Smooth muscle cell (in vitro differentiated cells): Measurements from ENCODE around the gene MNAT1. TPM values are rescaled to one million over a fixed set of nuclear protein-coding genes. Genes with fewer than 3 reads are reported as not detected.

Source experiments
- DNase-seq: peaks from one replicate; lab custom pipeline; 2025; ENCODE audit not compliant: unreplicated experiment; lab: John Stamatoyannopoulos, UW
- H2AFZ ChIP-seq: fragments of 200-600 bp; sonication (generic); 2 replicates; pipeline ENCODE4 v1.6.0; 2016; ENCODE audit warnings: antibody characterized with exemption, low read depth, mild to moderate bottlenecking
- H3F3A ChIP-seq: fragments of 200-600 bp; sonication (generic); 2 replicates; pipeline ENCODE4 v1.6.0; 2017; ENCODE audit warnings: antibody characterized with exemption, low read depth
- H3K27ac ChIP-seq: fragments of 200-600 bp; sonication (generic); 2 replicates; pipeline ENCODE4 v1.5.1; 2016; ENCODE audit warnings: low read depth, mild to moderate bottlenecking
- H3K27me3 ChIP-seq: fragments of 200-600 bp; sonication (generic); 2 replicates; pipeline ENCODE4 v1.6.1; 2016; ENCODE audit warnings: low read depth, mild to moderate bottlenecking
- H3K36me3 ChIP-seq: fragments of 200-600 bp; sonication (generic); 2 replicates; pipeline ENCODE4 v1.5.1; 2016; ENCODE audit warnings: low read depth
- H3K4me1 ChIP-seq: fragments of 200-600 bp; sonication (generic); 2 replicates; pipeline ENCODE4 v1.5.1; 2016; ENCODE audit warnings: low read depth
- H3K4me2 ChIP-seq: fragments of 200-600 bp; sonication (generic); 2 replicates; pipeline ENCODE4 v1.6.0; 2016; ENCODE audit warnings: mild to moderate bottlenecking
- H3K4me3 ChIP-seq: fragments of 200-600 bp; sonication (generic); 2 replicates; pipeline ENCODE4 v1.5.1; 2016; ENCODE audit warnings: mild to moderate bottlenecking
- H3K79me2 ChIP-seq: fragments of 200-600 bp; sonication (generic); 2 replicates; pipeline ENCODE4 v1.6.0; 2016; ENCODE audit warnings: low read depth, mild to moderate bottlenecking
- H3K9ac ChIP-seq: fragments of 200-600 bp; sonication (generic); 2 replicates; pipeline ENCODE4 v1.6.0; 2016; ENCODE audit warnings: low read depth
- H3K9me3 ChIP-seq: fragments of 200-600 bp; sonication (generic); replicated peaks from 2 replicates; pipeline ENCODE4 v1.5.1; 2016; ENCODE audit warnings: low read depth
- H4K20me1 ChIP-seq: fragments of 200-600 bp; sonication (generic); 2 replicates; pipeline ENCODE4 v1.6.0; 2016; ENCODE audit warnings: low read depth
- WGBS: methylation state at CpG from one replicate; pipeline ENCODE4 v1.1.7; 2016; ENCODE audit warnings: low lambda C conversion rate; 5-methylcytosine and 5-hydroxymethylcytosine counted together
- polyA plus RNA-seq: library from polyadenylated mRNA; unstranded; fragments of >200 nt; fragmentation: Nextera tagmentation; extraction: Ambion mirVana; gene quantifications from 2 replicates; pipeline ENCODE4 v1.2.1, GENCODE V29; 2016
- total RNA-seq: library from RNA; depleted of rRNA; stranded (reverse); fragments of >200 nt; gene quantifications from 2 replicates; pipeline ENCODE4 v1.2.3, GENCODE V29; 2014
- TF ChIP-seq, protein P1 (sequence below): fragments of 200-600 bp; sonication (generic); IDR thresholded peaks from 2 replicates; pipeline ENCODE4 v1.5.1; 2017; ENCODE audit warnings: borderline replicate concordance, mild to moderate bottlenecking, antibody characterized with exemption; ENCODE audit not compliant: insufficient read depth, poor library complexity, severe bottlenecking

MNAT1 gene
- total and polyA plus RNA-seq, 2 experiments from 2014 or later = 28.1 to 62.7 TPM

GRCh38 chr14:60945984-60946383 lies 211.4 kb downstream of the MNAT1 start:
- H3K27ac ChIP-seq = no peak overlapping the region
- no peak overlapping the region for H2AFZ ChIP-seq
- H3K9me3 ChIP-seq = no peaks in the 10 kb centered on the region
- no peak for DNase-seq
- no peaks in the 10 kb centered on the region for H3K36me3 ChIP-seq
- H3K4me1 ChIP-seq = no peaks in the 10 kb centered on the region
- H3K79me2 ChIP-seq = peaks cover 6% of the 10 kb centered on the region
- no peaks in the 10 kb centered on the region for H3K27me3 ChIP-seq
- H3F3A ChIP-seq = no peaks in the 10 kb centered on the region
- 96% methylated on average over 1 of the region's 1 CpG for WGBS
- no peaks in the 10 kb centered on the region for H4K20me1 ChIP-seq
- H3K9ac ChIP-seq = no peak overlapping the region
- no peak overlapping the region for H3K4me2 ChIP-seq
- H3K4me3 ChIP-seq = no peak overlapping the region
- TF ChIP-seq, protein P1, sequence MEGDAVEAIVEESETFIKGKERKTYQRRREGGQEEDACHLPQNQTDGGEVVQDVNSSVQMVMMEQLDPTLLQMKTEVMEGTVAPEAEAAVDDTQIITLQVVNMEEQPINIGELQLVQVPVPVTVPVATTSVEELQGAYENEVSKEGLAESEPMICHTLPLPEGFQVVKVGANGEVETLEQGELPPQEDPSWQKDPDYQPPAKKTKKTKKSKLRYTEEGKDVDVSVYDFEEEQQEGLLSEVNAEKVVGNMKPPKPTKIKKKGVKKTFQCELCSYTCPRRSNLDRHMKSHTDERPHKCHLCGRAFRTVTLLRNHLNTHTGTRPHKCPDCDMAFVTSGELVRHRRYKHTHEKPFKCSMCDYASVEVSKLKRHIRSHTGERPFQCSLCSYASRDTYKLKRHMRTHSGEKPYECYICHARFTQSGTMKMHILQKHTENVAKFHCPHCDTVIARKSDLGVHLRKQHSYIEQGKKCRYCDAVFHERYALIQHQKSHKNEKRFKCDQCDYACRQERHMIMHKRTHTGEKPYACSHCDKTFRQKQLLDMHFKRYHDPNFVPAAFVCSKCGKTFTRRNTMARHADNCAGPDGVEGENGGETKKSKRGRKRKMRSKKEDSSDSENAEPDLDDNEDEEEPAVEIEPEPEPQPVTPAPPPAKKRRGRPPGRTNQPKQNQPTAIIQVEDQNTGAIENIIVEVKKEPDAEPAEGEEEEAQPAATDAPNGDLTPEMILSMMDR = no peak

DNA sequence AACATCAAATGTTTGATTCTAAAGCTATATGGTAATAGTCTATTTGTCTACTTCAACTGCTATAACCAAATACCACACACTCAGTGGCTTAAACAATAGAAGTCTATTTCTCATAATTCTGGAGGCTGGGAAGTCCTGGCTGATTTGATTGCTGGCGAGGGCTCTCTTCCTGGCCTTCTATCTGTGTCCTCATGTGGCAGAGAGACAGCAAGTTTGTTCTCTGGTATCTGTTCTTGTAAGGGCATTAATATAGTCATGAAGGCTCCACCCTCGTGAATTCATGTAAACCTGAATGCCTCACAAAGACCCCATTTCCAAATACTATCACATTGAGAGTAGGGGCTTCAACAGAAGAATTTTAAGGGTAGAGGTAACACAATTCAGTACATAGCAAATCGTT lies 212.2 kb downstream of the MNAT1 start:
- Histone ChIP-seq H3K4me3 (no peak overlapping the region), H3K27ac (no peak overlapping the region), H3K4me2 (no peak overlapping the region), H3K4me1 (no peaks in the 10 kb centered on the region), H3K9ac (no peak overlapping the region), H3K79me2 (peaks cover 6% of the 10 kb centered on the region), H3K27me3 (no peaks in the 10 kb centered on the region), H4K20me1 (no peaks in the 10 kb centered on the region), H3K9me3 (no peaks in the 10 kb centered on the region), H2AFZ (no peak overlapping the region), H3K36me3 (no peaks in the 10 kb centered on the region), H3F3A (no peaks in the 10 kb centered on the region)
- TF ChIP-seq, protein P1 = no peak
- WGBS = 88% methylated on average over 3 of the region's 3 CpGs
- no peak for DNase-seq

- H3F3A ChIP-seq = no peaks in the 10 kb centered on the region
- TF ChIP-seq, protein P1 = no peak
- no peaks in the 10 kb centered on the region for H3K4me1 ChIP-seq
- no peak overlapping the region for H2AFZ ChIP-seq
- H4K20me1 ChIP-seq = no peaks in the 10 kb centered on the region
- H3K79me2 ChIP-seq = peaks cover 8% of the 10 kb centered on the region
- H3K4me3 ChIP-seq = no peak overlapping the region
- H3K9ac ChIP-seq = no peak overlapping the region
- H3K4me2 ChIP-seq = no peak overlapping the region
- no peak for DNase-seq
- H3K36me3 ChIP-seq = peaks cover 5% of the 10 kb centered on the region
- H3K27me3 ChIP-seq = no peaks in the 10 kb centered on the region
- 65% methylated on average over 3 of the region's 3 CpGs for WGBS
- peaks cover 12% of the 10 kb centered on the region for H3K9me3 ChIP-seq
- H3K27ac ChIP-seq = no peak overlapping the region
Measured at GRCh38 chr14:60951776-60952435, 217.3 kb downstream of the MNAT1 start.

DNA sequence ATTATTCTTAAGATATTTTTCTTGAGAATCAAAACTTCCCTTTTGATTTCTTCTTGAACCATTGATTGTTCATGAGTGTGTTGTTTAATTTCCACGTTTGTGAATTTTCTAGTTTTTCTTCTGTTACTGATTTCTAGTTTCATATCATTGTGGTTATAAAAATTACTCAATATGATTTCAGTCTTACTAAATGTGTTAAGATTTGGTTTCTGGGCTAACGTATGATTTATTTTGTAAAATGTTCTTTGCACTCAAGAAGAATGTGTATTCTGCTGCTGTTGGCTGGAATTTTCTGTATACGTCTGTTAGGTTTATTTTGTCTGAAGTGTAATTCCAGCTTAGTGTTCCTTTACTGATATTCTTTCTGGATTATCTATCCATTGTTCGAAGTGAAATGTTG lies 221.6 kb downstream of the MNAT1 start:
- Histone ChIP-seq H3K4me2 (no peak overlapping the region), H3K9ac (no peak overlapping the region), H3K27ac (no peak overlapping the region), H3K9me3 (peaks cover 23% of the 10 kb centered on the region), H2AFZ (no peak overlapping the region), H3K4me1 (no peaks in the 10 kb centered on the region), H3K4me3 (no peak overlapping the region), H3K27me3 (no peaks in the 10 kb centered on the region), H4K20me1 (no peaks in the 10 kb centered on the region), H3K79me2 (peaks cover 5% of the 10 kb centered on the region), H3K36me3 (peaks cover 9% of the 10 kb centered on the region), H3F3A (no peaks in the 10 kb centered on the region)
- TF ChIP-seq, protein P1 = no peak
- WGBS = 99% methylated on average over 4 of the region's 4 CpGs
- no peak for DNase-seq
